Measurements from ENCODE around the gene ST8SIA5.

- TF ChIP-seq POLR2A (IDR thresholded peaks at IDR 0.05) (no peak), CTCF (IDR thresholded peaks at IDR 0.05) (no peak), EP300 (IDR thresholded peaks at IDR 0.05) (no peak)
Measured at GRCh38 chr18:46621871-46622270, 135.0 kb downstream of the ST8SIA5 start.

All from stomach (tissue), 4 donors.